ENCODE measurements around the gene NTM.

GRCh38 chr11:131703311-131703710 is 332.9 kb downstream of the NTM start:
- no peak for TF ChIP-seq CTCF (conservative IDR thresholded peaks at IDR 0.05)
- TF ChIP-seq ZFX (IDR thresholded peaks at IDR 0.05) = no peak

Measured in C4-2B (cell line).